ENCODE data around the gene OFD1.
A peak's percentile ranks its signal among the peaks of the same experiment; 100 is the strongest.

OFD1 gene

DNA sequence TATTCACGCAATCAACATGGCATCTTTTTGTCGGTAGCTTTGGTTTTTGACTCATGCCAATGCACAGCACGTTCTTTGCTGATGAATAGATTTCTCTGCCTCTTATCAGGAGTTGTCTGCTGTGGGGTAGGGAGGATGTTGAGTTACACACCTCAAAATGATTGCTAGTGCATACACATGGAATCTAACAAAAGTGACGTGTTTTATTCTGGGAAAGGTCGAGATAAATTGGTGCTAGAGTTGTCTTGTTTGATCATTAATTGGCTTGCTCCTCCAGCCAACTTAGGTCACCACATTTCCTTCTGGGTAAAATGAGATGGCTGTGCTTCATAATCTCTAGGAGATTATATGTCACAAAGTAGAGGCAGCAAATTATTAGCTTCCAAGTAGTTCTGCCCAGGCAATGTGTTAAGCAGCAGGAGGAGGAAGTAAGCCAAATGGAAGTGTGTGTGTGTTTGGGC, 41.7 kb upstream of the OFD1 start:
- no peak for DNase-seq (ENCODE audit: insufficient read length)
- FAIRE-seq: peak; percentile 42
- TF ChIP-seq TAF1 (IDR thresholded peaks at IDR 0.05; ENCODE audit: borderline replicate concordance, low read depth, low read length): no peak
- TF ChIP-seq POLR2AphosphoS5 (IDR thresholded peaks at IDR 0.05; ENCODE audit: low read depth, low read length): no peak
- no peak for TF ChIP-seq POLR2A (IDR thresholded peaks at IDR 0.05; ENCODE audit: low read depth, low read length)

DNA sequence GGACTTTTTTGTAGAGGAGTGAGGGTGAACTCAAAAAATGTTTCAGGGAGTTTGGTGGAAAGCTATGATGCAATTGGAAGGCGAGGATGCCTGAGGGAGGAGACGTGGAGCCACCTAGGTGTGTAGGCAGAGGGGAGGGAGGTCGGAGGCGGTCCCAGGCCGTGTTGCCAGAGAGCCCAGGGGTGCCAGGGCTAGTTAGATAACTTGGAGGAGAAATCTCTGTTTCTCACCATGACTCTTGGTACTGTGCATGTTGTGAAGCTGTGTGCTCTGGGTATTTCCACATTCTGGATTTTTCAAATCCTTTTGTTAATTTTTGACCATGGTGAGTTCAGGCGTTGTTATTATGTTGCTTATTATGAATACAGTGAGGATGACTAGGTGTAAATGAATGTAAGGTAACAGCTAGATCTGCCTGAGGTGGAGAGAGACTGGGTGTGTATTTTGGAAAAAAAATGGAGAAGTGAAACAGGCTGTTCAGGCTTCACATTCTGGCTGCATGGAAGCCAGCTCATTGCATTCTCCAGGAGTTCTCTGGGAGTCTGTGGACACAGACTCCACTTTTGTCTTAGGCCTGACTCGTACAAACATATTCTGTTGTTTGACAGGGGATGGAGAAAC, 41.1 kb upstream of the OFD1 start:
- DNase-seq (ENCODE audit: insufficient read length): no peak
- peak; percentile 53 for FAIRE-seq
- TF ChIP-seq TAF1 (IDR thresholded peaks at IDR 0.05; ENCODE audit: borderline replicate concordance, low read depth, low read length) (no peak), POLR2AphosphoS5 (IDR thresholded peaks at IDR 0.05; ENCODE audit: low read depth, low read length) (no peak), POLR2A (IDR thresholded peaks at IDR 0.05; ENCODE audit: low read depth, low read length) (no peak)

GRCh38 chrX:13694359-13694758, 40.2 kb upstream of the OFD1 start:
- DNase-seq (ENCODE audit: insufficient read length) (no peak), FAIRE-seq (peak; percentile 17)
- TF ChIP-seq TAF1 (IDR thresholded peaks at IDR 0.05; ENCODE audit: borderline replicate concordance, low read depth, low read length) (no peak), POLR2AphosphoS5 (IDR thresholded peaks at IDR 0.05; ENCODE audit: low read depth, low read length) (no peak), POLR2A (IDR thresholded peaks at IDR 0.05; ENCODE audit: low read depth, low read length) (no peak)

DNA sequence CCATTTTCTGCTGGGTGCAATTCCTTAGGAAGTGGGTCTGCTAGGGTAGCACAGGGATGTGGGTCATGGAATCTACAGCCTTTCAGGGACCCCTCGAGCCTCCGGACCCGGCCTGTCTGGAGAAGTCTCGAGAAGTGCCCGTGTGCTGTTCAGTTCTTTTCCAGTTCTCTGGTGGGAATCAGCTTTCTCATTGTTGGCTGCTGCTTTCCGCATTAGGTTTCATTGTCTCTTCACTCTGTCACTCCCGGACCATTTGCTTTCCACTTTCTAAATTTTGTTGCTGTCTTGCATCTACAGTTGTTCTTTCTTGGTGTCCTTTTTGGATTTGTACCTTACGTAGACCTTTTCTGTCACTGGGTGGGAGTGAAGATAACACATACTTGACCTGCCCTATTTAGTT, 39.6 kb upstream of the OFD1 start:
- peak; percentile 33 for FAIRE-seq
- TF ChIP-seq POLR2A (IDR thresholded peaks at IDR 0.05; ENCODE audit: low read depth, low read length) (no peak), POLR2AphosphoS5 (IDR thresholded peaks at IDR 0.05; ENCODE audit: low read depth, low read length) (no peak)
- no peak for DNase-seq (ENCODE audit: insufficient read length)

- no peak for DNase-seq (ENCODE audit: insufficient read length)
- FAIRE-seq: no peak
- TF ChIP-seq POLR2A (IDR thresholded peaks at IDR 0.05; ENCODE audit: low read depth, low read length) (no peak), POLR2AphosphoS5 (IDR thresholded peaks at IDR 0.05; ENCODE audit: low read depth, low read length) (no peak), TAF1 (IDR thresholded peaks at IDR 0.05; ENCODE audit: borderline replicate concordance, low read depth, low read length) (no peak)
Measured at GRCh38 chrX:13695601-13696115, 38.9 kb upstream of the OFD1 start.

- no peak for TF ChIP-seq POLR2A (IDR thresholded peaks at IDR 0.05; ENCODE audit: low read depth, low read length)
- no peak for TF ChIP-seq TAF1 (IDR thresholded peaks at IDR 0.05; ENCODE audit: borderline replicate concordance, low read depth, low read length)
- TF ChIP-seq POLR2AphosphoS5 (IDR thresholded peaks at IDR 0.05; ENCODE audit: low read depth, low read length): no peak
- no peak for DNase-seq (ENCODE audit: insufficient read length)
- peak; percentile 83 for FAIRE-seq
Measured at GRCh38 chrX:13697455-13697854, 37.1 kb upstream of the OFD1 start.

GRCh38 chrX:13697976-13698375, 36.6 kb upstream of the OFD1 start:
- FAIRE-seq (no peak), DNase-seq (ENCODE audit: insufficient read length) (no peak)
- TF ChIP-seq POLR2A (IDR thresholded peaks at IDR 0.05; ENCODE audit: low read depth, low read length) (no peak), POLR2AphosphoS5 (IDR thresholded peaks at IDR 0.05; ENCODE audit: low read depth, low read length) (no peak), TAF1 (IDR thresholded peaks at IDR 0.05; ENCODE audit: borderline replicate concordance, low read depth, low read length) (no peak)

GRCh38 chrX:13698432-13698831, 36.1 kb upstream of the OFD1 start:
- FAIRE-seq (no peak), DNase-seq (ENCODE audit: insufficient read length) (no peak)
- TF ChIP-seq POLR2A (IDR thresholded peaks at IDR 0.05; ENCODE audit: low read depth, low read length) (no peak), POLR2AphosphoS5 (IDR thresholded peaks at IDR 0.05; ENCODE audit: low read depth, low read length) (no peak), TAF1 (IDR thresholded peaks at IDR 0.05; ENCODE audit: borderline replicate concordance, low read depth, low read length) (no peak)

- TF ChIP-seq POLR2A (IDR thresholded peaks at IDR 0.05; ENCODE audit: low read depth, low read length) (no peak), TAF1 (IDR thresholded peaks at IDR 0.05; ENCODE audit: borderline replicate concordance, low read depth, low read length) (no peak), POLR2AphosphoS5 (IDR thresholded peaks at IDR 0.05; ENCODE audit: low read depth, low read length) (no peak)
- peak; percentile 86 for FAIRE-seq
- no peak for DNase-seq (ENCODE audit: insufficient read length)
Measured at GRCh38 chrX:13699183-13699826, 35.2 kb upstream of the OFD1 start.

GRCh38 chrX:13700380-13700779, 34.2 kb upstream of the OFD1 start:
- FAIRE-seq: peak; percentile 78
- TF ChIP-seq POLR2A (IDR thresholded peaks at IDR 0.05; ENCODE audit: low read depth, low read length) (no peak), TAF1 (IDR thresholded peaks at IDR 0.05; ENCODE audit: borderline replicate concordance, low read depth, low read length) (no peak), POLR2AphosphoS5 (IDR thresholded peaks at IDR 0.05; ENCODE audit: low read depth, low read length) (no peak)
- no peak for DNase-seq (ENCODE audit: insufficient read length)

- TF ChIP-seq POLR2A (IDR thresholded peaks at IDR 0.05; ENCODE audit: low read depth, low read length) (no peak), POLR2AphosphoS5 (IDR thresholded peaks at IDR 0.05; ENCODE audit: low read depth, low read length) (no peak), TAF1 (IDR thresholded peaks at IDR 0.05; ENCODE audit: borderline replicate concordance, low read depth, low read length) (no peak)
- DNase-seq (ENCODE audit: insufficient read length) (no peak), FAIRE-seq (peak; percentile 44)
Measured at GRCh38 chrX:13702111-13702789, 32.3 kb upstream of the OFD1 start.

Data from GM12892 (cell line).